CD8-positive, alpha-beta memory T cell (primary cell): ENCODE measurements around the gene IBA57. TPM values are rescaled to one million over a fixed set of nuclear protein-coding genes. Genes with fewer than 3 reads are reported as not detected.

Source experiments
- CTCF ChIA-PET: fragments of 350-600 bp; sonication (Branson Sonifier 250); formaldehyde crosslinking; loops from one replicate; lab custom pipeline; 2021; ENCODE audit warnings: antibody characterized with exemption; lab: Charles Lee
- POLR2A ChIA-PET: fragments of 350-600 bp; sonication (Branson Sonifier 250); formaldehyde crosslinking; loops from one replicate; lab custom pipeline; 2021; ENCODE audit warnings: antibody characterized with exemption; lab: Charles Lee
- DNase-seq, 5 donors: peaks; one replicate each; pipeline versions ENCODE4 v3.0.0 to v3.0.0-alpha.2; 2020 to 2022; ENCODE audit warnings: mixed read lengths in 1 of 5
- H3K27ac ChIP-seq: one replicate; pipeline ENCODE4 v1.7.0; 2013; ENCODE audit warnings: low read depth, mild to moderate bottlenecking, low read length, moderate library complexity
- H3K27me3 ChIP-seq: 2 replicates; pipeline ENCODE4 v1.7.0; 2013; ENCODE audit warnings: low read length, mild to moderate bottlenecking; ENCODE audit not compliant: insufficient read depth, poor library complexity, severe bottlenecking
- H3K36me3 ChIP-seq: 2 replicates; pipeline ENCODE4 v1.7.0; 2013; ENCODE audit warnings: mild to moderate bottlenecking, low read length, moderate library complexity; ENCODE audit not compliant: insufficient read depth
- H3K4me1 ChIP-seq: 2 replicates; pipeline ENCODE4 v1.7.0; 2013; ENCODE audit warnings: mild to moderate bottlenecking, low read length, moderate library complexity; ENCODE audit not compliant: insufficient read depth
- H3K4me3 ChIP-seq: 2 replicates; pipeline ENCODE4 v1.7.0; 2013; ENCODE audit warnings: mild to moderate bottlenecking, low read length
- H3K9me3 ChIP-seq: 2 replicates; pipeline ENCODE4 v1.7.0; 2013; ENCODE audit warnings: mild to moderate bottlenecking, low read length
- H3K27ac Mint-ChIP-seq, 8 donors: one replicate each; pipeline ENCODE4 v1.8.0; 2020 to 2021; ENCODE audit warnings: mixed read lengths in 8 of 8, mild to moderate bottlenecking in 6 of 8, inconsistent platforms in 3 of 8, moderate library complexity in 3 of 8
- H3K27me3 Mint-ChIP-seq, 2 donors: one replicate each; pipeline ENCODE4 v1.8.0; 2020 to 2021; ENCODE audit warnings: mixed read lengths in 2 of 2, mild to moderate bottlenecking in 1 of 2, moderate library complexity in 1 of 2
- H3K36me3 Mint-ChIP-seq, 3 donors: one replicate each; pipeline ENCODE4 v1.8.0; 2020 to 2021; ENCODE audit warnings: mixed read lengths in 3 of 3, inconsistent platforms in 1 of 3, mild to moderate bottlenecking in 1 of 3
- H3K4me1 Mint-ChIP-seq, 3 donors: one replicate each; pipeline ENCODE4 v1.8.0; 2020 to 2021; ENCODE audit warnings: mixed read lengths in 3 of 3, inconsistent platforms in 1 of 3, mild to moderate bottlenecking in 1 of 3
- H3K4me3 Mint-ChIP-seq, 7 donors: one replicate each; pipeline ENCODE4 v1.8.0; 2020 to 2021; ENCODE audit warnings: mixed read lengths in 7 of 7, mild to moderate bottlenecking in 6 of 7, moderate library complexity in 4 of 7, inconsistent platforms in 2 of 7
- H3K9me3 Mint-ChIP-seq, 5 donors: one replicate each; pipeline ENCODE4 v1.8.0; 2020 to 2022; ENCODE audit warnings: mixed read lengths in 5 of 5, mild to moderate bottlenecking in 3 of 5, moderate library complexity in 2 of 5, inconsistent platforms in 1 of 5
- polyA plus RNA-seq: library from polyadenylated mRNA; unstranded; fragments of 300-500 nt; fragmentation: Illumina TruSeq; gene quantifications from one replicate; pipeline ENCODE4 v1.2.3, GENCODE V29; 2021
- total RNA-seq, 2 experiments: library from RNA; stranded (reverse); gene quantifications; one replicate each; pipeline ENCODE4 v1.2.3, GENCODE V29; 2021

Gene IBA57
- total and polyA plus RNA-seq, 3 experiments from 2014 or later = 5.4 to 13.6 (median 12.6) TPM

- H3K27me3 ChIP-seq = no peaks in the 10 kb centered on the region
- peaks cover 0 to 49% (median 3%) of the 10 kb centered on the region in 3 donors for H3K36me3 Mint-ChIP-seq
- no peaks in the 10 kb centered on the region for H3K9me3 Mint-ChIP-seq
- peak overlapping the region; percentile 98 to 100 (median 99) for H3K27ac Mint-ChIP-seq
- peak overlapping the region; percentile 98 for H3K27ac ChIP-seq
- H3K27me3 Mint-ChIP-seq = peaks cover 0 to 4% of the 10 kb centered on the region in 2 donors
- no peaks in the 10 kb centered on the region for H3K9me3 ChIP-seq
- ChIA-PET CTCF (interaction anchor here (0.8 to 6.3 kb wide), 5 partner anchors 11 to 72 kb away, joined by 3 to 57 read pairs (median 9); partner anchors contain the start of gene IBA57), POLR2A (interaction anchor here (1.0 to 7.8 kb wide), 3 partner anchors 16 to 60 kb away, joined by 3 to 69 read pairs (median 4); partner anchors contain the start of gene IBA57)
- H3K4me3 Mint-ChIP-seq = peak overlapping the region; percentile 91 to 99 (median 98)
- peaks cover 58% of the 10 kb centered on the region for H3K4me1 ChIP-seq
- H3K4me3 ChIP-seq = peak overlapping the region; percentile 86
- peaks cover 53 to 74% (median 57%) of the 10 kb centered on the region in 3 donors for H3K4me1 Mint-ChIP-seq
- peak in 3 of 5 donors; percentile 32 to 57 (median 37) for DNase-seq
- H3K36me3 ChIP-seq = peaks cover 15% of the 10 kb centered on the region
Measured at GRCh38 chr1:228141226-228142044, 24.2 kb upstream of the IBA57 start.

GRCh38 chr1:228142155-228142691 lies 23.4 kb upstream of the IBA57 start:
- peaks cover 0 to 4% of the 10 kb centered on the region in 2 donors for H3K27me3 Mint-ChIP-seq
- no peaks in the 10 kb centered on the region for H3K9me3 Mint-ChIP-seq
- peak overlapping the region; percentile 84 to 100 (median 98) for H3K27ac Mint-ChIP-seq
- ChIA-PET POLR2A (interaction anchor here (1.1 to 7.8 kb wide), 2 partner anchors 9 to 23 kb away, joined by 3 to 69 read pairs; partner anchors contain the start of gene IBA57), CTCF (interaction anchor here (0.8 to 2.4 kb wide), 4 partner anchors 12 to 33 kb away, joined by 3 to 17 read pairs (median 6); partner anchors contain the start of gene IBA57)
- Histone ChIP-seq H3K27ac (peak overlapping the region; percentile 98), H3K36me3 (peaks cover 21% of the 10 kb centered on the region), H3K4me3 (peak overlapping the region; percentile 86), H3K27me3 (no peaks in the 10 kb centered on the region), H3K9me3 (no peaks in the 10 kb centered on the region), H3K4me1 (peaks cover 58% of the 10 kb centered on the region)
- peak overlapping the region; percentile 91 to 99 (median 98) for H3K4me3 Mint-ChIP-seq
- peak in 2 of 5 donors; percentile 46 to 48 for DNase-seq
- H3K4me1 Mint-ChIP-seq = peaks cover 46 to 66% (median 49%) of the 10 kb centered on the region in 3 donors
- peaks cover 0 to 51% (median 3%) of the 10 kb centered on the region in 3 donors for H3K36me3 Mint-ChIP-seq

- peaks cover 41 to 61% (median 44%) of the 10 kb centered on the region in 3 donors for H3K4me1 Mint-ChIP-seq
- H3K36me3 Mint-ChIP-seq = peaks cover 0 to 55% (median 3%) of the 10 kb centered on the region in 3 donors
- DNase-seq = peak in 1 of 5 donors; percentile 45
- H3K27ac ChIP-seq = peak overlapping the region; percentile 98
- no peaks in the 10 kb centered on the region for H3K9me3 ChIP-seq
- H3K27me3 Mint-ChIP-seq = peaks cover 0 to 4% of the 10 kb centered on the region in 2 donors
- ChIA-PET CTCF (interaction anchor here (1.2 to 2.4 kb wide), 3 partner anchors 13 to 23 kb away, joined by 3 to 17 read pairs (median 9); partner anchors contain the start of gene IBA57), POLR2A (interaction anchor here (0.5 to 7.8 kb wide), 3 partner anchors 9 to 317 kb away, joined by 3 to 69 read pairs (median 3); partner anchors contain the start of gene IBA57)
- no peaks in the 10 kb centered on the region for H3K27me3 ChIP-seq
- H3K36me3 ChIP-seq = peaks cover 25% of the 10 kb centered on the region
- H3K4me3 Mint-ChIP-seq = peak overlapping the region; percentile 91 to 99 (median 98)
- peak overlapping the region; percentile 82 to 100 (median 96) for H3K27ac Mint-ChIP-seq
- H3K4me1 ChIP-seq = peaks cover 54% of the 10 kb centered on the region
- H3K9me3 Mint-ChIP-seq = no peaks in the 10 kb centered on the region
- peak overlapping the region; percentile 86 for H3K4me3 ChIP-seq
Measured at GRCh38 chr1:228142701-228143136, 22.9 kb upstream of the IBA57 start.

- H3K27me3 Mint-ChIP-seq = peaks cover 0 to 4% of the 10 kb centered on the region in 2 donors
- POLR2A ChIA-PET = interaction anchor here (1.1 to 7.8 kb wide), 3 partner anchors 8 to 22 kb away, joined by 3 to 69 read pairs (median 3); partner anchors contain the start of gene IBA57
- peaks cover 34% of the 10 kb centered on the region for H3K36me3 ChIP-seq
Measured at GRCh38 chr1:228143480-228144192, 22.0 kb upstream of the IBA57 start.

GRCh38 chr1:228144193-228144992 lies 21.2 kb upstream of the IBA57 start:
- peak overlapping the region; percentile 28 for H3K27ac ChIP-seq
- no peaks in the 10 kb centered on the region for H3K9me3 ChIP-seq
- H3K4me3 Mint-ChIP-seq = peak overlapping the region in 5 of 7 donors; percentile 63 to 98 (median 91)
- H3K4me1 Mint-ChIP-seq = peaks cover 41 to 53% (median 43%) of the 10 kb centered on the region in 3 donors
- ChIA-PET POLR2A (interaction anchor here (0.7 to 1.1 kb wide), 2 partner anchors 13 to 21 kb away, joined by 3 read pairs; no protein-coding TSS in a partner anchor), CTCF (interaction anchor here (0.9 to 1.3 kb wide), 2 partner anchors 21 to 22 kb away, joined by 4 to 5 read pairs; no protein-coding TSS in a partner anchor)
- peaks cover 37% of the 10 kb centered on the region for H3K36me3 ChIP-seq
- no peaks in the 10 kb centered on the region for H3K9me3 Mint-ChIP-seq
- peak in 1 of 5 donors; percentile 47 for DNase-seq
- no peaks in the 10 kb centered on the region for H3K27me3 ChIP-seq
- H3K27me3 Mint-ChIP-seq = peaks cover 0 to 4% of the 10 kb centered on the region in 2 donors
- no peak overlapping the region for H3K4me3 ChIP-seq
- peak overlapping the region in 5 of 8 donors; percentile 58 to 98 (median 66) for H3K27ac Mint-ChIP-seq
- peaks cover 0 to 61% (median 3%) of the 10 kb centered on the region in 3 donors for H3K36me3 Mint-ChIP-seq
- H3K4me1 ChIP-seq = peaks cover 52% of the 10 kb centered on the region

More at GRCh38 chr1:228143480-228144192, 22.0 kb upstream of the IBA57 start:
- Histone ChIP-seq H3K4me1 (peaks cover 52% of the 10 kb centered on the region), H3K27me3 (no peaks in the 10 kb centered on the region), H3K4me3 (no peak overlapping the region), H3K9me3 (no peaks in the 10 kb centered on the region), H3K27ac (no peak overlapping the region)
- Mint-ChIP-seq H3K9me3 (no peaks in the 10 kb centered on the region), H3K4me3 (peak overlapping the region; percentile 76 to 99 (median 97)), H3K27ac (peak overlapping the region; percentile 59 to 100 (median 88)), H3K4me1 (peaks cover 41 to 54% (median 44%) of the 10 kb centered on the region in 3 donors), H3K36me3 (peaks cover 0 to 60% (median 3%) of the 10 kb centered on the region in 3 donors)
- no peak for DNase-seq
- CTCF ChIA-PET = interaction anchor here (1.2 to 2.4 kb wide), 4 partner anchors 13 to 23 kb away, joined by 3 to 17 read pairs (median 7); partner anchors contain the start of gene IBA57

GRCh38 chr1:228144993-228145343 lies 20.6 kb upstream of the IBA57 start:
- H3K4me3 Mint-ChIP-seq = peak overlapping the region in 1 of 7 donors; percentile 61
- peak overlapping the region in 1 of 8 donors; percentile 58 for H3K27ac Mint-ChIP-seq
- H3K27me3 ChIP-seq = no peaks in the 10 kb centered on the region
- H3K36me3 Mint-ChIP-seq = peaks cover 0 to 58% (median 3%) of the 10 kb centered on the region in 3 donors
- no peaks in the 10 kb centered on the region for H3K27me3 Mint-ChIP-seq
- POLR2A ChIA-PET = interaction anchor here (0.7 to 1.1 kb wide), 2 partner anchors 12 to 20 kb away, joined by 3 read pairs; no protein-coding TSS in a partner anchor
- peaks cover 37 to 47% (median 39%) of the 10 kb centered on the region in 3 donors for H3K4me1 Mint-ChIP-seq
- H3K4me1 ChIP-seq = peaks cover 52% of the 10 kb centered on the region
- peaks cover 37% of the 10 kb centered on the region for H3K36me3 ChIP-seq
- CTCF ChIA-PET = interaction anchor here (0.9 to 1.3 kb wide), 2 partner anchors 20 to 22 kb away, joined by 4 to 5 read pairs; no protein-coding TSS in a partner anchor
- DNase-seq = no peak
- peak overlapping the region; percentile 28 for H3K27ac ChIP-seq
- H3K9me3 Mint-ChIP-seq = no peaks in the 10 kb centered on the region
- no peak overlapping the region for H3K4me3 ChIP-seq
- H3K9me3 ChIP-seq = no peaks in the 10 kb centered on the region
